Astrocyte of the cerebellum (primary cell): ENCODE data around the gene ZNF860.

Experiments used
- DNase-seq: peaks from one replicate; pipeline ENCODE4 v3.0.0-alpha.2; 2011; ENCODE audit warnings: low read depth
- H3K4me3 ChIP-seq: 2 replicates; pipeline ENCODE4 v1.5.1; 2011; ENCODE audit warnings: mild to moderate bottlenecking, low read depth, low read length, moderate library complexity
- in situ Hi-C: cut with HindIII; loops from 2 replicates; pipeline ENCODE4 v1.10.0; 2017; ENCODE audit warnings: low sequenced_read_pairs
- TF ChIP-seq, protein P1 (sequence below): IDR thresholded peaks from 2 replicates; pipeline ENCODE4 v1.5.1; 2012; ENCODE audit warnings: low read length, low read depth, moderate library complexity, mild to moderate bottlenecking; ENCODE audit errors: missing control alignments

Gene ZNF860

DNA sequence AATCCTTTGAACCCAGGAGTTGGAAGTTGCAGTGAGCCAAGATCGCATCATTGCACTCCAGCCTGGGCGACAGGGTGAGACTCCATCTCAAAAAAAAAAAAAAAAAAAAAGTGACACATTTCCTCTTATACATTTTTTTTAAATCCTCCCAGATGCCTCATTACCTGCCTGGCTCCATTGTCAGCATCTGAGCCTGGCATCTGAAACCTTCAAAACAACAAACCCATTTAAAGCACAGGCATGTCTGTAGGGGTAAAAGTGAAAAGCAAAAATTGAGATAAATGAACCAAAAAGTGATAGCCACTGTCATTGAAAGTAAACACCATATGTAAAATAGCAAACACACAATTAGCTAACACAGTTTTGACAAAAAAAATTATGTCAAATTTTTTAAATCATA is 39.1 kb upstream of the ZNF860 start:
- H3K4me3 ChIP-seq: no peak overlapping the region
- TF ChIP-seq, protein P1, sequence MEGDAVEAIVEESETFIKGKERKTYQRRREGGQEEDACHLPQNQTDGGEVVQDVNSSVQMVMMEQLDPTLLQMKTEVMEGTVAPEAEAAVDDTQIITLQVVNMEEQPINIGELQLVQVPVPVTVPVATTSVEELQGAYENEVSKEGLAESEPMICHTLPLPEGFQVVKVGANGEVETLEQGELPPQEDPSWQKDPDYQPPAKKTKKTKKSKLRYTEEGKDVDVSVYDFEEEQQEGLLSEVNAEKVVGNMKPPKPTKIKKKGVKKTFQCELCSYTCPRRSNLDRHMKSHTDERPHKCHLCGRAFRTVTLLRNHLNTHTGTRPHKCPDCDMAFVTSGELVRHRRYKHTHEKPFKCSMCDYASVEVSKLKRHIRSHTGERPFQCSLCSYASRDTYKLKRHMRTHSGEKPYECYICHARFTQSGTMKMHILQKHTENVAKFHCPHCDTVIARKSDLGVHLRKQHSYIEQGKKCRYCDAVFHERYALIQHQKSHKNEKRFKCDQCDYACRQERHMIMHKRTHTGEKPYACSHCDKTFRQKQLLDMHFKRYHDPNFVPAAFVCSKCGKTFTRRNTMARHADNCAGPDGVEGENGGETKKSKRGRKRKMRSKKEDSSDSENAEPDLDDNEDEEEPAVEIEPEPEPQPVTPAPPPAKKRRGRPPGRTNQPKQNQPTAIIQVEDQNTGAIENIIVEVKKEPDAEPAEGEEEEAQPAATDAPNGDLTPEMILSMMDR: no peak
- no peak for DNase-seq
- in situ Hi-C loops: no loop called here

DNA sequence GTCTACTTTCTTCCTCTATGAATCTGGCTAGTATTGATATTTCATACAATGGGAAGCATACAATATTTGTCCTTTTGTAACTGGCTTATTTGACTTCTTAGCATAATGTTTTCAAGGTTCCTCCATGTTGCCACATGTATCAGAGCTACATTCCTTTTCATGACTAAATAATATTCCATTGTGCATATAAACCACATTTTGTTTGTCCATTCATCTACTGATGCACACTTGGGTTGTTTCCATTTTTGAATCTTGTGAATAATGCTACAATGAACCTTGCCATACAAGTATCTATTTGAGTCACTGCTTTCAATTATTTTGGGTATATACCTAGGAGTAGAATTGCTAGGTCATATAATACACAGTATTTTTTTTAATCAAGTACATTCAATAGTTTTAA is 38.5 kb upstream of the ZNF860 start:
- in situ Hi-C loops: no loop called here
- H3K4me3 ChIP-seq: no peak overlapping the region
- TF ChIP-seq, protein P1: no peak
- no peak for DNase-seq

DNA sequence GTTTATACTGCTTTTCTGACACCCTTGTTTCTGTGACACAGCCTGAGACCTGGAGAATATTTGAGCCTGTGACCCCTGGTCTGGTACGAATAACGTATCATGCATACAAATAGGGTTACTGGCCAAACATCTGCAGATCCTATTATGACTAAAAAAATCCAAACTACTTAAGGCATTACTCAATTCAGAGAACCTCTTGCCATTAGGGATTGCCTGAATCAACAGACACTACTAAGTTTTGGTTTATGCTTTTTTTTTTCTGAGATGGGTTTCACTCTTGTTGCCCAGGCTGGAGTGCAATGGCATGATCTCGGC is 35.9 kb upstream of the ZNF860 start:
- DNase-seq: no peak
- no peak overlapping the region for H3K4me3 ChIP-seq
- TF ChIP-seq, protein P1: no peak
- in situ Hi-C loops: no loop called here

DNA sequence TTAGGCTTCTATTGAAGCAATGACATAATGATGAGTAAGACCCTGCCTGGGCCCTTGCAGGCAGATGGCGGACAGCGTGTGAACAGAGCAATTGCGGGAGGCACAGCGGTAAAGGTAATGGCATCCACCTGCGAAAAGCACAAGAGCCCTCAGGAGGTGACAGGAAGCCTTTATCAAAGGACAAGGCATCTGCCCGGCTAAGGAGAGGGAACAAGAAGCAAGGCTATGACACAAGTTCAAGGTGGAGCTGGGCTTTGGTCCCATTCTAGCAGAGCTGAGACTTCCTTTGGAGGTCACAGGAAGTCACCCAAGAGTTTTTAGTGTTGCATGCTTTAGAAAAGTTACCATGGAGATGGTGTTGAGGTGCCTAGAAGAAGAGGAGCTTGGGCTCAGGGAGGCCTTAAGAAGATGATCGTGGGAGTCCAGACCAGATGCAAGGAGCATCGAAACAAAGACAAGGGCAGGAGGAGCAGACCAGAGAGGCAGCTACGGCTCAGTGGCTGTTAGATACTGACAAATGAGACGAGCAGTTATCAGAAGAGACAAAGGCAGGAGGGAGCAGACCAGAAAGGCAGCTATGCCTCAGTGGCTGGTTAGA is 35.0 kb upstream of the ZNF860 start:
- DNase-seq: no peak
- no peak overlapping the region for H3K4me3 ChIP-seq
- TF ChIP-seq, protein P1: no peak
- in situ Hi-C loops: no loop called here

DNA sequence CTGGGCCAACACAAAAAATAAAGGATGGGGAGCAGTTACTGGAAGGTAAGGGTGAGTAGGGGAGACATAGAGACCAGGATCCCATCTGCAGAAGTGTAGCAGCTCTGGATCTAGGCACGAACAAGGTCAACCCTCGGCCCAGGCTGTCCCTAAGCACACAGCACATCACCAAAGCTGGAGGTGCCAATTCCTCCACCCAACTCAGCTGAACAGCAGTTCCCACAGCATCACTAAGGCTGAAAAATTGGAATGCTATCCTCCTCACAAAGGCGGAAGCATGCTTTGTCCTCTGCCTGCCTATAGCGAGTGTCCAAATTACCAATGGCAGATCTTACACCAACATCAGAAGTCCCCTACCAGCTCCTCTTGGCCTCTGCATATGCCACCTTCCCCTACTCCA is 34.4 kb upstream of the ZNF860 start:
- in situ Hi-C loops: no loop called here
- H3K4me3 ChIP-seq: no peak overlapping the region
- no peak for DNase-seq
- TF ChIP-seq, protein P1: no peak

DNA sequence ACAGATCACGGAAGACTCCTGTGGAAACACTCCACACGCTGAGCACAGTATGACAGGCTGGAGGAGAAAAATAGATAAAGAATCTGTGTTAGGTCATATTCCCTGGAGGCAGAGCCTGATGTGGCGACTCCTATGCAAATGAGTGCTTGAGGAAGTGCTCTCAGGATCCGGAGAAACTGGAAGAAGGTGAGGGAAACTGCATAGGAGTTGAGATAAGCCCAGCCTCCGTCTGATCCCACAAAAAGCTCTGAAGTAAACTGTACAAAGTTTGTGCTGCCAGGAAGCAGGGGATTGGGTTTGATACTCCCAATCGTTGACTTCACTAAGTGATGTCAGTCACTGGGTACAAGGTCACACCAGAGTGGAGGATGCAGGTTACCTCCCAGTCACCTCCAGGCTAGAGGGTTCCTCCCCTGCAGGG is 33.9 kb upstream of the ZNF860 start:
- in situ Hi-C loops: no loop called here
- TF ChIP-seq, protein P1: no peak
- DNase-seq: no peak
- H3K4me3 ChIP-seq: no peak overlapping the region

DNA sequence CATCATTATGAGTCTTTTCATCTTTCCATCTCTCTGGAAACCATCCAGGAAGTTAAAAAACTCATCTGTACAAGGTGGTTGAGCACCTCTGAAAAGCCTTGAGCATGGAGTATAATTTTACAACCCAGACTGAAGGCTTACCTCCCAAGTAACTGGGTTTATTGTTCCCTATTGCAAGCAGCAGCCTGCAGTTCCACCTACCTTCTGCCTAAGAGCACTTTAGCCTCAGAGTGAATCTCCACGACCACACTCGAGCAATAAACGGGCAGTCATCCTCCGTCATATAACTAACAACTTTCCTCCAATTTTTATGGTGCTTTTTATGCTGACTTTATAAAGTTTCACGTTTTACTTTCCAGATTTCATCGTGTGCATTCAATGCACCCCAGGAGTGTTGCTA is 33.3 kb upstream of the ZNF860 start:
- no peak for DNase-seq
- H3K4me3 ChIP-seq: no peak overlapping the region
- in situ Hi-C loops: no loop called here
- TF ChIP-seq, protein P1: no peak
